ENCODE results near the gene MLXIP. TPM values are rescaled to one million over a fixed set of nuclear protein-coding genes. Genes with fewer than 3 reads are reported as not detected.

MLXIP gene
- total RNA-seq, 1 experiment from 2014 or later, result 32.4 TPM

GRCh38 chr12:122144885-122145284, 66.3 kb downstream of the MLXIP start:
- peaks cover 39 to 40% (median 39%) of the 10 kb centered on the region in 3 experiments for H3K36me3 Mint-ChIP-seq (ENCODE audit: insufficient read depth in 1 of 3, low read depth in 3 of 3)
- WGBS (ENCODE audit: extremely low coverage, insufficient read length, low lambda C conversion rate), result no CpG with 5 or more reads among the region's 12 CpGs
- no peak overlapping the region for H4K5ac ChIP-seq (ENCODE audit: insufficient read length, low read depth, low read length)
- H3K27me3 Mint-ChIP-seq (ENCODE audit: low read depth), result no peaks in the 10 kb centered on the region; the same call in 1 of the 2 replicates
- no peak overlapping the region for H3K23ac ChIP-seq (ENCODE audit: insufficient read length, low read depth, low read length)
- no peak overlapping the region for H2BK12ac ChIP-seq (ENCODE audit: insufficient read length, low read depth, low read length)
- H3K79me1 ChIP-seq (ENCODE audit: insufficient read depth, low read depth, low read length, poor library complexity, severe bottlenecking), result no peaks in the 10 kb centered on the region
- no peak overlapping the region for H2BK20ac ChIP-seq (ENCODE audit: low read depth, low read length, poor library complexity, severe bottlenecking)
- no peak overlapping the region for H3K18ac ChIP-seq (ENCODE audit: insufficient read length, low read depth, low read length)
- H4K20me1 ChIP-seq (ENCODE audit: control insufficient read depth, insufficient read depth, insufficient read length), result no peaks in the 10 kb centered on the region
- no peak overlapping the region for H3K9ac ChIP-seq (ENCODE audit: extremely low read depth, insufficient read length, low read length)
- no peaks in the 10 kb centered on the region for H3K4me1 ChIP-seq (ENCODE audit: insufficient read depth, low read length)
- no peak overlapping the region for H2BK15ac ChIP-seq (ENCODE audit: low read depth, low read length)
- H3K27ac Mint-ChIP-seq, result no peak overlapping the region
- H3K23me2 ChIP-seq (ENCODE audit: insufficient read length, low read depth, low read length, poor library complexity, severe bottlenecking), result no peaks in the 10 kb centered on the region
- no peak overlapping the region for H4K91ac ChIP-seq (ENCODE audit: insufficient read length, low read depth, low read length)
- H4K8ac ChIP-seq (replicated peaks; ENCODE audit: insufficient read length, low read depth, low read length), result no peak overlapping the region
- H3K4me1 Mint-ChIP-seq, result no peaks in the 10 kb centered on the region
- H3K4me2 ChIP-seq (ENCODE audit: insufficient read depth, insufficient read length, low read length), result no peak overlapping the region
- no peak overlapping the region for H3K4me3 Mint-ChIP-seq
- H2AFZ ChIP-seq (ENCODE audit: low read length), result no peak overlapping the region
- H3K9me3 ChIP-seq (ENCODE audit: control insufficient read depth, low read depth, low read length), result peaks cover 24% of the 10 kb centered on the region
- H2AK5ac ChIP-seq (ENCODE audit: insufficient read length, low read length), result no peak overlapping the region
- no peak overlapping the region for H2BK120ac ChIP-seq (ENCODE audit: low read depth, low read length, poor library complexity, severe bottlenecking)
- H2BK5ac ChIP-seq (ENCODE audit: insufficient read length, low read length), result no peak overlapping the region
- H3K9me3 Mint-ChIP-seq, result peaks cover 26 to 29% of the 10 kb centered on the region in 2 experiments
- DNase-seq, result no peak
- no peaks in the 10 kb centered on the region for H3K79me2 ChIP-seq (ENCODE audit: insufficient read depth, low read length)
- no peak overlapping the region for H3T11ph ChIP-seq (ENCODE audit: low read length)
- no peak for TF ChIP-seq CTCF (conservative IDR thresholded peaks at IDR 0.05)
- no peak overlapping the region for H3K27ac ChIP-seq (ENCODE audit: insufficient read length, low read depth, low read length)
- no peak overlapping the region for H3K14ac ChIP-seq (ENCODE audit: insufficient read depth, low read length)
- H3K4ac ChIP-seq (ENCODE audit: low read depth, low read length), result no peak overlapping the region
- H3K56ac ChIP-seq (ENCODE audit: insufficient read length, low read depth, low read length), result no peak overlapping the region
- no peaks in the 10 kb centered on the region for H3K27me3 ChIP-seq (ENCODE audit: insufficient read depth, low read length)

Measured in H9 (cell line).